Measurements from ENCODE around the gene KRTAP5-5. TPM values are rescaled to one million over a fixed set of nuclear protein-coding genes. Genes with fewer than 3 reads are reported as not detected.

KRTAP5-5 gene
- total RNA-seq, 1 donor from 2014 or later = not detected

- no peak overlapping the region for H3K4me3 Mint-ChIP-seq (ENCODE audit: unreplicated experiment)
- no peak overlapping the region for H3K27ac Mint-ChIP-seq (ENCODE audit: unreplicated experiment)
Measured at GRCh38 chr11:1652771-1653540, 23.4 kb downstream of the KRTAP5-5 start.

GRCh38 chr11:1653541-1654387 is 24.2 kb downstream of the KRTAP5-5 start:
- no peaks in the 10 kb centered on the region for H3K36me3 Mint-ChIP-seq (ENCODE audit: low read depth)
- no peaks in the 10 kb centered on the region for H3K9me3 Mint-ChIP-seq (ENCODE audit: low read depth)
- H3K27me3 Mint-ChIP-seq (ENCODE audit: low read depth) = peaks cover 14% of the 10 kb centered on the region
- no peak for TF ChIP-seq CTCF (IDR thresholded peaks at IDR 0.05)
- H3K4me3 Mint-ChIP-seq (ENCODE audit: unreplicated experiment) = no peak overlapping the region
- H3K27ac Mint-ChIP-seq (ENCODE audit: unreplicated experiment) = no peak overlapping the region
- peak; percentile 59 for DNase-seq (ENCODE audit: low spot score)
- no peaks in the 10 kb centered on the region for H3K4me1 Mint-ChIP-seq (ENCODE audit: low read depth)

More at GRCh38 chr11:1652771-1653540, 23.4 kb downstream of the KRTAP5-5 start:
- TF ChIP-seq CTCF (IDR thresholded peaks at IDR 0.05) = peak; percentile 100
- H3K36me3 Mint-ChIP-seq (ENCODE audit: low read depth) = no peaks in the 10 kb centered on the region
- DNase-seq (ENCODE audit: low spot score) = peak; percentile 92
- no peaks in the 10 kb centered on the region for H3K4me1 Mint-ChIP-seq (ENCODE audit: low read depth)
- H3K9me3 Mint-ChIP-seq (ENCODE audit: low read depth) = no peaks in the 10 kb centered on the region
- H3K27me3 Mint-ChIP-seq (ENCODE audit: low read depth) = peaks cover 13% of the 10 kb centered on the region

- no peak overlapping the region for H3K4me3 Mint-ChIP-seq (ENCODE audit: unreplicated experiment)
- H3K9me3 Mint-ChIP-seq (ENCODE audit: low read depth) = no peaks in the 10 kb centered on the region
- H3K36me3 Mint-ChIP-seq (ENCODE audit: low read depth) = no peaks in the 10 kb centered on the region
- no peak overlapping the region for H3K27ac Mint-ChIP-seq (ENCODE audit: unreplicated experiment)
- TF ChIP-seq CTCF (IDR thresholded peaks at IDR 0.05) = no peak
- DNase-seq (ENCODE audit: low spot score) = peak; percentile 59
- H3K4me1 Mint-ChIP-seq (ENCODE audit: low read depth) = no peaks in the 10 kb centered on the region
- peaks cover 17% of the 10 kb centered on the region for H3K27me3 Mint-ChIP-seq (ENCODE audit: low read depth)
Measured at GRCh38 chr11:1654388-1655167, 25.0 kb downstream of the KRTAP5-5 start.

- no peak for TF ChIP-seq CTCF (IDR thresholded peaks at IDR 0.05)
- H3K27me3 Mint-ChIP-seq (ENCODE audit: low read depth) = peaks cover 26% of the 10 kb centered on the region
- no peak overlapping the region for H3K27ac Mint-ChIP-seq (ENCODE audit: unreplicated experiment)
- no peaks in the 10 kb centered on the region for H3K36me3 Mint-ChIP-seq (ENCODE audit: low read depth)
- DNase-seq (ENCODE audit: low spot score) = peak; percentile 85
- H3K4me3 Mint-ChIP-seq (ENCODE audit: unreplicated experiment) = no peak overlapping the region
- H3K4me1 Mint-ChIP-seq (ENCODE audit: low read depth) = no peaks in the 10 kb centered on the region
- no peaks in the 10 kb centered on the region for H3K9me3 Mint-ChIP-seq (ENCODE audit: low read depth)
Measured at GRCh38 chr11:1655168-1656060, 25.8 kb downstream of the KRTAP5-5 start.

All from chondrocyte (in vitro differentiated cells).